ENCODE results near the gene MAN2A2. TPM values are rescaled to one million over a fixed set of nuclear protein-coding genes. Genes with fewer than 3 reads are reported as not detected.
A peak's percentile ranks its signal among the peaks of the same experiment; 100 is the strongest.

The MAN2A2 gene
- total and polyA plus RNA-seq, 9 of the 15 experiments (the other 6 are each of a cell fraction or from before 2014, with no cell fraction given) = 7.3 to 151 (median 43.4) TPM

- TF ChIP-seq POLR3A (IDR thresholded peaks at IDR 0.05; ENCODE audit: borderline replicate concordance, extremely low read depth, insufficient read depth, insufficient read length) (no peak), SOX6 (IDR thresholded peaks at IDR 0.05) (peak; percentile 51; the same call in 1 of the 2 replicates), EP400 (IDR thresholded peaks at IDR 0.05) (peak; percentile 52; the same call in 1 of the 2 replicates), ZNF133 (CRISPR knock-in tag; IDR thresholded peaks at IDR 0.05) (no peak), MLX (CRISPR knock-in tag; conservative IDR thresholded peaks at IDR 0.05) (no peak), ZBTB2 (IDR thresholded peaks at IDR 0.05) (no peak), ZBTB12 (CRISPR knock-in tag; IDR thresholded peaks at IDR 0.05) (no peak), BMI1 (IDR thresholded peaks at IDR 0.05; ENCODE audit: low read length) (no peak), DNMT1 (IDR thresholded peaks at IDR 0.05) (no peak), TCF7 (IDR thresholded peaks at IDR 0.05; ENCODE audit: borderline replicate concordance) (0 out of 2 replicates have a peak, but pooled peaks have one; percentile 19), CGGBP1 (CRISPR knock-in tag; IDR thresholded peaks at IDR 0.05) (no peak), CHD7 (IDR thresholded peaks at IDR 0.05; ENCODE audit: low read depth, low read length) (no peak)
Measured at GRCh38 chr15:90895571-90896117, 7.5 kb upstream of the MAN2A2 start (continued).
